B cell (primary cell): Measurements from ENCODE around the gene RGS6.

ENCODE experiments used
- EZH2 ChIP-seq: IDR thresholded peaks from 2 replicates; pipeline ENCODE4 v1.6.1; 2012; ENCODE audit warnings: borderline replicate concordance, low read depth, mild to moderate bottlenecking, moderate library complexity, low read length; ENCODE audit not compliant: insufficient read depth, poor library complexity, severe bottlenecking
- TF ChIP-seq, protein P1 (sequence below): fragments of 200-600 bp; IDR thresholded peaks from one replicate; pipeline ENCODE4 v1.8.0; 2022; ENCODE audit warnings: antibody characterized with exemption, mild to moderate bottlenecking

DNA sequence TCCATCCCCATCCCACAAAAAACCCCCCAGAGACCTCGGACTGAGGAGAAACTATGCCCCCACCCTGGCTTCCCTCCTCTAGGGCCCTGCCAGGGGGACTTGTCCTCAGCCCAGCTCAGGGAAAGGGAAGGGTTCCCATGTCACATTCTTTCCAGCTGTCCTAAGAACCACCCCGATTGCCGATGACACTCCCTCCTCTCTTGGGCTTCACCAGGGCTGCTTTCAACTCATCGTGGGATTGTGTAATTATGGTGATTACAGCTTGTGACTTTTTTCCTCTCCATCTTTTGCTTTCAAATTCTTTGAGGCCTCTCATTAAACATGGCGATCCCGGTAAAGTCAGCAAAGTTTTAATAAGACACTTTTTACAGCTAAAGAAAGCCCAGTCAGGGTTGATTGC lies 617.6 kb downstream of the RGS6 start:
- TF ChIP-seq, protein P1, sequence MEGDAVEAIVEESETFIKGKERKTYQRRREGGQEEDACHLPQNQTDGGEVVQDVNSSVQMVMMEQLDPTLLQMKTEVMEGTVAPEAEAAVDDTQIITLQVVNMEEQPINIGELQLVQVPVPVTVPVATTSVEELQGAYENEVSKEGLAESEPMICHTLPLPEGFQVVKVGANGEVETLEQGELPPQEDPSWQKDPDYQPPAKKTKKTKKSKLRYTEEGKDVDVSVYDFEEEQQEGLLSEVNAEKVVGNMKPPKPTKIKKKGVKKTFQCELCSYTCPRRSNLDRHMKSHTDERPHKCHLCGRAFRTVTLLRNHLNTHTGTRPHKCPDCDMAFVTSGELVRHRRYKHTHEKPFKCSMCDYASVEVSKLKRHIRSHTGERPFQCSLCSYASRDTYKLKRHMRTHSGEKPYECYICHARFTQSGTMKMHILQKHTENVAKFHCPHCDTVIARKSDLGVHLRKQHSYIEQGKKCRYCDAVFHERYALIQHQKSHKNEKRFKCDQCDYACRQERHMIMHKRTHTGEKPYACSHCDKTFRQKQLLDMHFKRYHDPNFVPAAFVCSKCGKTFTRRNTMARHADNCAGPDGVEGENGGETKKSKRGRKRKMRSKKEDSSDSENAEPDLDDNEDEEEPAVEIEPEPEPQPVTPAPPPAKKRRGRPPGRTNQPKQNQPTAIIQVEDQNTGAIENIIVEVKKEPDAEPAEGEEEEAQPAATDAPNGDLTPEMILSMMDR: no peak
- TF ChIP-seq EZH2: no peak
